Measurements from ENCODE around the gene GFRA1.

Gene GFRA1

DNA sequence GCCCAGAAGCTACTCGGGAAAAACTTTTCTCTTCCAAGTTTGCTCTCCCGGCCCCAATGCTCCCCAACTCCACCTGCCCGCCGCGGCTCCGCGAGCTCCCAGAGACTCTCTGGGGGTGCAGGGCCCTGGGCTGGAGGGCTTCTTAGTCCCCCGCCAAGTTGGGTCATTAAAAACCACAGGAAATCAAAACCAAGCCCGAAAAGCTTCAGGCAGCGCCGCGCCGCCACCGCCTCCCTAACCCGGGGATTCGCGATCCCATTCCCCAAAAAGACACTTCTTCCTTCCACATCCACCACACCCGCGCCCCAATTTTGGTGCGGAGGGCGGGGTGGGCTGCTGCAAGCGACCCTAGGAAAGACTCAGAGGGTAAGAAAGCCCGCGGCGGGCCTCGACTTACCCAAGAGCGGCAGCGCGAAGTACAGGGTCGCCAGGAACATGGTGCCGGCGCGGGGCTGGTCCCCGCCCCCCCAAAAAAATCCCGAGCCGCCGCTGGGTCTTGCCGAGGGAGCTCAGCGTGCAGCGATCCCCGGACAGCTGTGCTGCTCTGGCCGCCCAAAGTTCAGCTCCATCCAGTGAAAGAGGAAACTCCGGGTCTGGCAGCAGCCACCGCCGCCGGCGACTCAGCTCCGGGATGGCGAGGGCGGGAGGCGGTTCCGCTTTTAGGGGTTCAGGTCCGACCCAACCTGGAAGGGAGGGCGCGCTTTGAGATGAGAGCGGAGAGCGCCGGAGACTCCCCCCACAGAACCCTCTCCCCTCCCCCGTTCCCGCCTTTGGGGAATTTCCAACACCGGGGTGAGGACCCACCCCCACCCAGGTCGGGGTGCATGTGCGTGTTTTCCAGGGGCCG is 1.2 kb downstream of the GFRA1 start:
- no peak for DNase-seq (ENCODE audit: low spot score)

DNA sequence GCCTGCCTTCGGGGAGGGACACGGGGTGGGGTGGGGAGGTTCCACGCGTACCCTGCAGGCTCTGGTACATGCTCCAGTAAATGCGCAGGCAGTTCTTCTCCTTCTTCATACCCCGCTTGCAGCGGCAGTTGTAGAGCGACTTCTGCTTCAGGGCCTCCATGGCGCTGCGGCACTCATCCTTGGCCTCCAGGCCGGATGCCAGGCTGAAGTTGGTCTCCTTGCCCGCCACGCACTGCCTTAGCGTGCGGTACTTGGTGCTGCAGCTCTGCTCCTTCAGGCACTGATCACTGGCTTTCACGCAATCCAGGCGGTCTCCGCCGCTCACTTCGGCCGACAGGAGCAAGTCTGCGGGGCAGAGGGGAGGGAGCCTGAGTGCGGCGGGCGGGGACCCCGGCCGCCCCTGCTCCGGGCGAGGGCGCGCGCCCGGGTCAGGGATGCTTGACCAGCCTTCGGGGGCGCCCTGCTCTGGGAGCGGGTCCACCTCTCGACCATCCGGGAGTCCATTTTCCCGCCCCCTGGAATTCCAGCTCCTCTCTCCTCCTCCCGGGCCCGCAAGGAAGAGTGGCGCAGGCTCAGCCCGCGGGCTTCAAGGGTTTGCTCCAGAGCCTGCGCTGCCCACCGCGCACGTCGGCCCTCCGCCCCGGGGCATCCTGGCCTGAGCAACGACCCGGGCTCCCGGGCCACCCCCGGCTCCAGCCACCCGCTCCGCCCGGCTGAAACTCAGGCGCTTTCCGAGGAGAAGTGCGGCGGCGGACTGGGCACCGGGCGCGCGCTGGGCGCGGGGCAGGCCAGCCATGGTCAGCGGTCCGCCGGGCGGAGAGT is 2.0 kb downstream of the GFRA1 start:
- no peak for DNase-seq (ENCODE audit: low spot score)

DNA sequence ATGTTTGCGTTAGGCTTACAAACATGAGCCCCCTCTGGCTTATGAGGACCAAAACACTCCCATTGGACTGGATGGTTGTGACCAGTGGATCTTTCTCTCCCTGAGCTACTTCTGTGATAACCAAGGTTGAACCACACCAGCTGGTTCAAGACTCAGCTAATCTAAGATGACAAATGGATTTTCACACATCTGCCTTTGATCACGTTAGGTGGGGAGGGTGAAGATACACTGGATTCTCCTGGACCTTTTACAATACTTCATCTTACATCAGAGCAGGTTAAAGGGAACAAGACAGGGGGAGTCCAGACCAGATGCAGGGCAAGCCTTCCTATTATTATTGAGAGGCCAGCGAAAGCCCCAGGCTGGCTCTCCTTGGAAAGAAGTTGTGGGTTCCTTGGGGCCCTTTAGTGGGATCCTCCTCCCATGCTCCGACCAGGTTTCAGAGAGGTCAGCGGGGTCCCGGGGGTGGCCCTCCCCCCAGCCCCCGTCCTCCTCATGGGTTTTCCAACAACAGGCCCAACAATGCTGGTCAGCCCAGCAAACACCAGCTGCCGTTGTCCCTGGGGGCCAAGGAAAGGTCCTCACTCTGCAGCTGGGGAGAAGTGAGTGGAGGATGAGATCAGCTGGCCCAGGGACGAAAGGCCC is 2.8 kb downstream of the GFRA1 start:
- no peak for DNase-seq (ENCODE audit: low spot score)

DNA sequence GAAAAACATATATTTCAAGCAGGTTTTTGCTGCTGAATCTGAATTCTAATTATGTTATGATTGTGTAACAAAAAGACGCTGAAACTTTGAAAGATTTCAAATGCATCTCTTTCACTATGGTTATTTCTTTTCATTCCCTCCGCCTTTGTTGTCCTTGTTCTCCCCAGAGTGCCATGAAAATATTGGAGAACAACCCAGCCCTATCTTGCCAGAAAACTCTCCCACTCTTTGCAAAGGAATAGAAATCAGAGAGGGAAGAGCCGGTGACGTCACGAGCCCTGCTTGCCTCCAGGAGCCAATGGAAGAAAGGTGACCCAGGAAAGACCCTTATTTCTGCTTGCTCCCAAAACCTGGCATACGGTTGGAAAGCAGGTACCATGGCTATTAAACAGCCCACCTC is 3.4 kb downstream of the GFRA1 start:
- no peak for DNase-seq (ENCODE audit: low spot score)

DNA sequence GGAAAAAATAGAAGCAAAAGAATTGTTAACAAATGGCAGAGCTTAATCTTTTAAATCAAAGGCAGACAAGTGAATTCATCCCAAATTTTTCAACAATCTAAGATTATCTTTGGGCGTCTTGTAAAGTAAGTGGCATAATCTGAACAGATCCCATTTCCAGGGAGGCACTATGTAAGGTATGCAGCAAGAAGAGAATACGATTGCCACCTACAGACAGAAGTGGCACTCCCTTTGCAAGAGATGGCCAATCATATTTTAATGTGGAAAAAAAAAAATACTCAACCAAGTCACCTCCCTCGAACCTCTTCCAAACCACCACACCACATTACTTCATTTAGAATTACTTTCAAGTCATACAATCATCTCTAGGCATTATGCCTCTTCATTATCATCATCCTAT is 4.0 kb downstream of the GFRA1 start:
- no peak for DNase-seq (ENCODE audit: low spot score)

DNA sequence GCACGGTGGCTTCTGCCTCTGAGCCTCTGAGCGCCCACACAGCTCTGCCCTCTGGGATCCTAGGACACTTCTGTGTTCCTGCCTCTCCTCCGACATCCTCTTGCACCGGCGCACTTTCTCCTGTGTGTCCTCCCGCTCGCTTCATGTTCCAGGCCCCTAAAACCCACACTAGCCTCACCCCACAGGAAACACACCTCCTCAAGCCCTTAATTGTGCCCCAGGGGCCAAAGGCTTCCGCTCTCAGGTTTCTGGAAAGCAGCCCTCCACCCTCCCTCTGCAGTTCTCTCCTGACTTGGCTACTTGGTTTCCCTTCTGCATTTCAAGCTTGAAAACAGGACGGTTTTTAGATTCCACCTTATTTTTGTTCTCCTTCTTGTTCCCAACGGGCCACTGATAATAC is 7.3 kb downstream of the GFRA1 start:
- DNase-seq (ENCODE audit: low spot score), result no peak

DNA sequence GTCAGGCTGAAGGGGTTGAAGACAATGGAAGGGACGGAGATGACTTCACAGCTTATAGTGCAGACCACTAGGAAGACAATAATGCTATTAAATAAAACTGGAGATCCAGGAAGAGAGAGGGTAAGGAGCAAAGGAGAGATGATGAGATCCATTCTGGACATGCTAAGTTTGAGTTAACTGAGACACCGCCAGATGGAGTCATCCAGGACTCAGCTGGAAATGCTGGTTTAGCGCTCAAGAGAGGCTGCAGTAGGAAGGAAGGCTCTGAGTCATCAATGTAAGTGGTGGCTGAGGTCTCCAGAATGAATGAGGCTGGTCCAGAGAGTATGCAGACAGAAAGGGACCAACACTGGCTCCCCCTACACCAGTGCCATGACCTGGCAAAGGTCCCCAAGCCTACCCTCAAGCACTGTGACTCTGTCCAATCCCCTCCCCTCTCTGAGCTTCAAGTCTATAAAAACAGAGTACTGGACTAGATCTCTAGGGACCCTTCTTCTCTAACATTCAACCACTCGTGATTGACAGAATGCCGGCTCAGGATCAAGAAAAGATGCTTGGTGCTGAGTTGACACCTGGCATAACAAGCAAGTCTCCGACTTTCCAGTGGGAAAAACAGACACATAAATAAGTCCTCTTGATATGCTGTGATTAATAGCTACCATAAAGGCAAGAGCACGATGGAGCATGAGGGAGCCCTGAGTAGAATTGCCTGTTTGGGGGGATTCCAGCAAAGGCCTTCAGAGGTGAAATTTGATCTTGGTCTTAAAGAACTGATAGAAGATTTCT is 8.9 kb downstream of the GFRA1 start:
- DNase-seq (ENCODE audit: low spot score), result no peak

GRCh38 chr10:116262678-116263077 is 10.3 kb downstream of the GFRA1 start:
- DNase-seq (ENCODE audit: low spot score), result no peak

DNA sequence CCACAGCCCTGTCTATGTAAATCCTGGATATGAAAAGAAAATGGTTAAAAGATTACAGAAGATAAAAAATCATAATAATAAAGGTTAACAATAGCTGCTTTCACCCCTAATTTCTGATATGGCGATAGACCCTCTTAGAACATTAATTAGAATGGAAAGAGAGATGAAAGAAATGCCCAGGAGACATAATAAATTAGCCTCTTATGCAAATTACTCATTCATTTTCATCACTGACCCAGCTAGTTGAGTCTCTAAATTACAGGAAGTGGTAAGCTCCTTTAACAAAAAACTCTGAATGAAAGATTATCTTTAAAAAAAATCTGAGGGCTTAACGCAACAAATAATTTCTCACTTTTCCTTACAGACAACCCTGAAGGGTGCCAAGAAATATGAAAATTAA is 12.4 kb downstream of the GFRA1 start:
- DNase-seq (ENCODE audit: low spot score), result no peak

GRCh38 chr10:116259638-116260037 is 13.4 kb downstream of the GFRA1 start:
- DNase-seq (ENCODE audit: low spot score), result no peak

DNA sequence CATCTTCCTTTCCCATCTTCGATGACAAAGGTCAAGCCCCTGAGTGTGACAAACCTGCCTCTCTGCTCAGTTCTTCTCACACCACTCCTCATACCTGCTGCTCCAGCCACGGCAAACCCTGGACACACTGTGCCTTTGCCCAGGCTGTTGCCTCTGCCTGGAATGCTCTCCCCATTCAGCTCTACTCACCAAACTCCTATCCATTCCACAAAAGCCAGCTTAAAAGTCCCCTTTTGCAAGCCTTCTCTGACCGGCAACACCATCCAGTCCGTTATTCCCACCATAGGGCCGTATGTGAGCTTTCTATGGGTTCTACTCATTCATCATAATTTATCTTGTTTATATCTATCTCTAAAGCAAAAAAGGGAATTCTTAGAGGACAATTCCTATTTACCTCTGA is 15.2 kb downstream of the GFRA1 start:
- no peak for DNase-seq (ENCODE audit: low spot score)

DNA sequence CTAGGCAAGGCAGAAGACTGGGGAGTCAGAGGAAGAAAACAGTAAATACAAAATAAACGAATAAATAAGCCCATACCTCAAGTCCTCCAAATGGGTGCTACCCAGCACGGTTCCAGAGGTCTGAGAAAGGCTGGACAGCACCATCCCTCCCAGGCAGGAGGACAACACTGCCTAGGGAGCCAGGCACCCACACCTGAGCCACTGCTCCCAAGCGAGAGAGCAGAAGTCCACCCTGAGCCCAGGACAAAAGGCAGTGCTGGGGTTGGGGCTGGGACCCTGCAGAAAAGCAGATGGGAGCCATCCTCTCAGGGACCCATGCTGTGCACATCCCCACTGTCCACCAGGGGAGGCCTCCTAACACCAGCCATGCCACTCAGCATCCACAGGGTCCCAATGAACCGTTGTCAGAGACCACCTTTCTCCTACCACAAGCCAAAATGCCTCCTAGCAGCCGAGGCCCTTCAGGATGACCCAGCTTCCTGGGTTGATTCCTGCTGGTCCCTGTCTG is 16.2 kb downstream of the GFRA1 start:
- no peak for DNase-seq (ENCODE audit: low spot score)

GRCh38 chr10:116255886-116256751 is 16.9 kb downstream of the GFRA1 start:
- DNase-seq (ENCODE audit: low spot score), result no peak

GRCh38 chr10:116254422-116255155 is 18.4 kb downstream of the GFRA1 start:
- DNase-seq (ENCODE audit: low spot score), result no peak

DNA sequence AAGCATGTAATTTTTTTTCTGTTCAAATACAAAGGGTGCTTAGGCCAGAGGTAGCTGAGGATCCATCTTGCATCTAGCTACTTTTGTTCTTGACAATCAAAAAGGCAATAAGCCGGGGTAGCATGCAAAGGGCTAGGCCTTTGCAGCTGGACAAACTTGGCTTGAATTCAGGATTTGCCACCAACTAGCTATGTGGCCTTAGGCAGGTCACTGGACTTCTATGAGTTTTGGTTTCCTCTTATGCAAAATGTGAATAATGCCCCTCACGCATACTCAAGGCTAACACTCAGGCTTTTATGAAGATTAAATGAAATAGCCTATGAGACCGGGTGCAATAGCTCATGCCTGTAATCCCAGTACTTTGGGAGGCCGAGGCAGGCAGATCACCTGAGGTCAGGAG is 19.3 kb downstream of the GFRA1 start:
- DNase-seq (ENCODE audit: low spot score), result no peak

DNA sequence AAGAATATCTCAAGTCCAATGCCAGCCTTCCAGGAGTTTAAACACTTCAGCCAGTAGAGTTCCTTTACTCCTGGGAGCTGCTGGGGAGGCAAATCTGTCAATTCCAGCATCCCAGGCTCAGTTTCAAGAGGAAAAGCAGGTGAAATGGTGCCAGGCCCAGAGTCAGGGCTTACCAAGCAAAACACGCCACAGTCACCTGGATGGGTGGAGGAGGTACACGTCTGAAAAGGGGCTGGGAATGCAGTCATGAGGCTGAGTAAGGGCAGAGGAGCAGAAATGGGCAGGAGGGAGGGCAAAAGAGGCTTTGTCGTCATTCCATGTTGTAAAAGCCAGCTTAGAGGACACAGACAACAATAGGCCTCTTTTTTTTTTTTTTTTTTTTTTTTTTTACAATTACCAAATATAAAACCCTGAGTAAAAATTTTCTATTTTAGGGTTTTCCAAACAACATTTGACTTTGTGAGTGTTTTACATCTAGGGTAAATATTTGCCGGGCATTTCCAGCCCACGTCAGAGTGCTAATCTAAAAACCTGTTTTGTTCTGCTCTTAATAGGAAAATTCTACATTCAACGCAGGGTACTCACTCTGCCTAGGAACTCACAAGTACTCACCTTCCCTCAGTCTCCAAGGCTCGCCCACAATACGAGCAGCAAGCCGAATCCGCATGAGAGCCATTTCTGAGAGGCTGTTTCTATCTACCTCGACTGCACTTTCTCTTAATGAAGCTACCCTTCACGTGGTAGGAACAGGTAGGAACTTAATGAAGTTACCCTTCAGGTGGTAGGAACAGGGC is 21.2 kb downstream of the GFRA1 start:
- DNase-seq (ENCODE audit: low spot score), result no peak

GRCh38 chr10:116247691-116248090 is 25.3 kb downstream of the GFRA1 start:
- DNase-seq (ENCODE audit: low spot score), result no peak

GRCh38 chr10:116246263-116246662 is 26.7 kb downstream of the GFRA1 start:
- no peak for DNase-seq (ENCODE audit: low spot score)

GRCh38 chr10:116245156-116245555 is 27.9 kb downstream of the GFRA1 start:
- DNase-seq (ENCODE audit: low spot score), result no peak
